KMS-11 (cell line): Measurements from ENCODE around the gene PHACTR3.

ENCODE experiments used
- H2AFZ ChIP-seq: fragments of 200-600 bp; sonication (generic); 2 replicates; pipeline ENCODE4 v1.6.1; 2016; ENCODE audit warnings: antibody characterized with exemption, mixed run types, low read depth
- H3K27ac ChIP-seq: fragments of 200-600 bp; sonication (generic); 2 replicates; pipeline ENCODE4 v1.6.1; 2016; ENCODE audit warnings: mild to moderate bottlenecking, mixed run types
- H3K27me3 ChIP-seq: fragments of 200-600 bp; sonication (generic); 2 replicates; pipeline ENCODE4 v1.6.1; 2017; ENCODE audit warnings: mild to moderate bottlenecking, low read depth, mixed run types, moderate library complexity; ENCODE audit not compliant: insufficient read depth
- H3K36me3 ChIP-seq: fragments of 200-600 bp; sonication (generic); 2 replicates; pipeline ENCODE4 v1.6.1; 2017; ENCODE audit warnings: mild to moderate bottlenecking, mixed run types; ENCODE audit not compliant: insufficient read depth
- H3K4me1 ChIP-seq: fragments of 200-600 bp; sonication (generic); 2 replicates; pipeline ENCODE4 v1.6.1; 2016; ENCODE audit warnings: mild to moderate bottlenecking, low read depth, mixed run types; ENCODE audit not compliant: poor library complexity, severe bottlenecking
- H3K4me2 ChIP-seq: fragments of 200-600 bp; sonication (generic); 2 replicates; pipeline ENCODE4 v1.7.0; 2016; ENCODE audit warnings: mild to moderate bottlenecking, mixed run types
- H3K4me3 ChIP-seq: fragments of 200-600 bp; sonication (generic); IDR thresholded peaks from 2 replicates; pipeline ENCODE4 v1.6.1; 2017; ENCODE audit warnings: low read depth, low read length, mixed read lengths; ENCODE audit not compliant: insufficient read depth
- H3K79me2 ChIP-seq: fragments of 200-600 bp; sonication (generic); 2 replicates; pipeline ENCODE4 v1.6.1; 2016; ENCODE audit warnings: low read depth, mixed run types; ENCODE audit not compliant: insufficient read depth
- H3K9ac ChIP-seq: fragments of 200-600 bp; sonication (generic); 2 replicates; pipeline ENCODE4 v1.6.1; 2016; ENCODE audit warnings: mild to moderate bottlenecking, mixed run types
- H4K20me1 ChIP-seq: fragments of 200-600 bp; sonication (generic); 2 replicates; pipeline ENCODE4 v1.6.1; 2016; ENCODE audit warnings: mild to moderate bottlenecking, mixed run types; ENCODE audit not compliant: insufficient read depth
- TF ChIP-seq, protein P1 (sequence below): fragments of 200-600 bp; sonication (generic); conservative IDR thresholded peaks from 2 replicates; pipeline ENCODE4 v1.6.1; 2017; ENCODE audit warnings: low read depth, mild to moderate bottlenecking, antibody characterized with exemption, low read length, moderate library complexity, mixed read lengths

The PHACTR3 gene

DNA sequence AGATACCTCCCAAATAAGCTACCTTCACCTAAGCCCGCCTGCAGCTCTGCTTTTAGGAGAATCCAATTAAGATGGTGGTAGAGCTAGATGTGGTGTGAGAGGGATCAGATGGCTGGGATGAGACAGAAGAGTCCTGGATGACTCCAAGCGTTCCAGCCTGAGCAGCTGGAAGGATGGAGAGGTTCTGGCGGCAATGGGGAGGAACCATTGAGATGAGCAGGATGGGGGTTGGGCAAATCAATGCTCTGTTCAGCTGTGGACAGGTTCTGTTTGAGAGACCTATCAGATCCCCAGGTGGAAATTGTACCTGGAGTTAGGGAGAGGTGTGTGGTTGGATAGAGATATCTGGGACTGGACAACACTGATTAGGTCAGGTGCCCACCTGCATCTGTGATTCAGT is 23.0 kb downstream of the PHACTR3 start:
- H2AFZ ChIP-seq = no peak overlapping the region
- H3K36me3 ChIP-seq = no peaks in the 10 kb centered on the region
- no peaks in the 10 kb centered on the region for H3K79me2 ChIP-seq
- H3K9ac ChIP-seq = no peak overlapping the region
- H3K4me1 ChIP-seq = no peaks in the 10 kb centered on the region
- H3K4me3 ChIP-seq = no peak overlapping the region
- H3K27ac ChIP-seq = no peak overlapping the region
- TF ChIP-seq, protein P1, sequence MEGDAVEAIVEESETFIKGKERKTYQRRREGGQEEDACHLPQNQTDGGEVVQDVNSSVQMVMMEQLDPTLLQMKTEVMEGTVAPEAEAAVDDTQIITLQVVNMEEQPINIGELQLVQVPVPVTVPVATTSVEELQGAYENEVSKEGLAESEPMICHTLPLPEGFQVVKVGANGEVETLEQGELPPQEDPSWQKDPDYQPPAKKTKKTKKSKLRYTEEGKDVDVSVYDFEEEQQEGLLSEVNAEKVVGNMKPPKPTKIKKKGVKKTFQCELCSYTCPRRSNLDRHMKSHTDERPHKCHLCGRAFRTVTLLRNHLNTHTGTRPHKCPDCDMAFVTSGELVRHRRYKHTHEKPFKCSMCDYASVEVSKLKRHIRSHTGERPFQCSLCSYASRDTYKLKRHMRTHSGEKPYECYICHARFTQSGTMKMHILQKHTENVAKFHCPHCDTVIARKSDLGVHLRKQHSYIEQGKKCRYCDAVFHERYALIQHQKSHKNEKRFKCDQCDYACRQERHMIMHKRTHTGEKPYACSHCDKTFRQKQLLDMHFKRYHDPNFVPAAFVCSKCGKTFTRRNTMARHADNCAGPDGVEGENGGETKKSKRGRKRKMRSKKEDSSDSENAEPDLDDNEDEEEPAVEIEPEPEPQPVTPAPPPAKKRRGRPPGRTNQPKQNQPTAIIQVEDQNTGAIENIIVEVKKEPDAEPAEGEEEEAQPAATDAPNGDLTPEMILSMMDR = no peak
- H4K20me1 ChIP-seq = no peaks in the 10 kb centered on the region
- peaks cover 20% of the 10 kb centered on the region; the same call in 1 of the 2 replicates for H3K27me3 ChIP-seq
- no peak overlapping the region for H3K4me2 ChIP-seq

DNA sequence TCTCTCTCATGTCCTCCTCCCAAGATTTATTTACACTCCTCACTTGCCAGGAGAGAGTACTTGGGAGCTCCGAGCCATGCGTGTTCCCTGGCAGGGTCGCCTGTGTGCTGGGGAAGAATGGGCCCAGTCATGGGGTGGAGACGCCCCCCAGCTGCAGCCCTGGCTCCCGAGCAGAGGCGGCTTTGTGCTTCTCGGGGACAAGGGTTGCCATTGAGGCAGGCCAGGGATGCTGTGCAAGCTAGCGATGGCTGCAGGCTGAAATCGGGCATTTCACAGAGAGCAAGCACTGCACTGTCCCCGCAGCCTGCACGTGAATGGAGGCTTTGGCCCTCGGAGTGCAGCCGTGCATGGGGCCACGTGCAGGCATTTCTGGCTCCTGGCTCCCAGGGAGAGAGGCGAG is 23.8 kb downstream of the PHACTR3 start:
- H3K27me3 ChIP-seq = peaks cover 20% of the 10 kb centered on the region; the same call in 1 of the 2 replicates
- no peaks in the 10 kb centered on the region for H4K20me1 ChIP-seq
- H3K79me2 ChIP-seq = no peaks in the 10 kb centered on the region
- no peak overlapping the region for H2AFZ ChIP-seq
- no peak overlapping the region for H3K9ac ChIP-seq
- H3K4me1 ChIP-seq = no peaks in the 10 kb centered on the region
- no peaks in the 10 kb centered on the region for H3K36me3 ChIP-seq
- H3K4me2 ChIP-seq = no peak overlapping the region
- no peak overlapping the region for H3K4me3 ChIP-seq
- H3K27ac ChIP-seq = no peak overlapping the region
- TF ChIP-seq, protein P1 = no peak

DNA sequence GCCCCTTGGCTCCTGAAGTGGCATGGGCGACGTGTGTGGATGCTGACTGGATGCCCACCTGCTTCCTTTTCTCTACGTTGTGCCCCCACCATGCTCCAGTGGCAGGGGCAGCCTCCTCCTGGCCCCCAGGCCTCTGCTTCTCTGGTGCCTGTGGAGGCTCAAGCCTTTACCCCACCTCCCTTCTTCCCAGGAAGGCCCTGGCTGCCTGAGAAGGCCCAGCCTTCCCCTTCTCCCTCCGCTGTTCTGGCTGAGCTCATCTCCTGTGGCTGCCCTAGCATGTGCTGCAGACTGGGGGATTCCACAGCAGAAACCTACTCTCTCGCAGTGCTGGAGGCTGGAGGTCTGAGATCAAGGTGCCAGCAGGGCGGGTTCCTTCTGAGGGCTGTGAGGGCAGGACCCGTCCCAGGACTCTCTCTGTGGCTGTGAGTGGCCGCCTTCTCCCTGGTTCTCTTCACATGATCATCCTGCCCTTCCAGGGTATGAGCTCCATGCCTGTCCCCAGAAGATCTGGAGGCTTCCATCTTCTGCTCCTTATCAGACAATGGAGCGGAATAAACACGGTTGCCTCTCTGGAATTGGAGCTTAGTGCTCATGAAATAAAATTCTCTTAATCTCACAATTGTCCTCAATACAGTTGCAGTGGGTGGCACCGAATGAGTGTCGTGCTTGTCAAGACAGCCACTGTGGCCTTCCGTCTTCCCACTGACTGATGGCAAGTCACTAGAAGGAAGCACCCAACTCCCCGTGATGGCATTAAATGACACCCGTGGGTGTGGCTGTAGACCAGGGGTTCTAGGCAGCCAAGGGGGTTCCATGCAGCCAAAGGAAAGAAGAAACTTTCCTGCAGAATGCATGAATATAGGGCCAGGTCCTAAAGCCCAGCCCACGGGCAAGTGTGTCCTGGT is 25.1 kb downstream of the PHACTR3 start:
- TF ChIP-seq, protein P1 = no peak
- H3K27me3 ChIP-seq = peaks cover 20% of the 10 kb centered on the region; the same call in 1 of the 2 replicates
- H3K27ac ChIP-seq = no peak overlapping the region
- no peaks in the 10 kb centered on the region for H3K4me1 ChIP-seq
- H3K9ac ChIP-seq = no peak overlapping the region
- H3K36me3 ChIP-seq = no peaks in the 10 kb centered on the region
- no peaks in the 10 kb centered on the region for H3K79me2 ChIP-seq
- no peak overlapping the region for H2AFZ ChIP-seq
- no peak overlapping the region for H3K4me2 ChIP-seq
- H3K4me3 ChIP-seq = no peak overlapping the region
- no peaks in the 10 kb centered on the region for H4K20me1 ChIP-seq

DNA sequence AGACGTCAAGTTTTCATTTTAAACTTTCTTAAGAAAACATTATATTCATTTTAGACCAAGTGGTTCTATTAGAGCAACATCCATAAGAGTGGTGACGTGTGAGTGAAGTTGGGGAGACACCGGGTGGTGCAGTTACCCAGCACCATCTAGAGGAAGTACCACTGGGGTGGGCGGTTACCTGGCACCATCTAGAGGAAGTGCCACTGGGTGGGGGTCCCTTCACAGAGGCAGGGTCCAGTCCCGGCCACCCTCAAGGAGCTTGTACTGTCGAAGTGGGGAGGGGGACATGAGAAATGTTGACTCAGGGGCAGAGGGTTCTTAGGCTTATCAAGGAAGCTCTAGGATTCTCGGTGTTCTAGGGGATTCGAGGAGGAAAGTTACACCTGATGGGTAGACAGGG is 26.2 kb downstream of the PHACTR3 start:
- Histone ChIP-seq H3K36me3 (no peaks in the 10 kb centered on the region), H3K4me2 (no peak overlapping the region), H4K20me1 (no peaks in the 10 kb centered on the region), H2AFZ (no peak overlapping the region), H3K9ac (no peak overlapping the region), H3K27ac (no peak overlapping the region), H3K27me3 (peaks cover 20% of the 10 kb centered on the region; the same call in 1 of the 2 replicates), H3K4me3 (no peak overlapping the region), H3K4me1 (no peaks in the 10 kb centered on the region), H3K79me2 (no peaks in the 10 kb centered on the region)
- TF ChIP-seq, protein P1 = no peak
